Activated naive CD4-positive, alpha-beta T cell treated with anti-CD3 and anti-CD28 coated beads, Interleukin-2, amount 50 U/mL, for 72 hours (primary cell): ENCODE data around the gene PRR12. TPM values are rescaled to one million over a fixed set of nuclear protein-coding genes. Genes with fewer than 3 reads are reported as not detected.
A peak's percentile ranks its signal among the peaks of the same experiment; 100 is the strongest.

Experiments used
- ATAC-seq, 2 donors: fragments of 150-1000 bp; cut with Tn5 transposase; 2 replicates each; pipeline ENCODE4 v1.10.0; 2021; ENCODE audit warnings: mild to moderate bottlenecking in 2 of 2, moderate library complexity in 2 of 2
- DNase-seq, 2 donors: peaks; one replicate each; pipeline ENCODE4 v3.0.0; 2021 to 2022; ENCODE audit warnings: low spot score in 2 of 2
- H3K27ac Mint-ChIP-seq, 2 donors: one replicate each; pipeline ENCODE4 v1.8.0; 2022; ENCODE audit warnings: mild to moderate bottlenecking in 2 of 2, mixed read lengths in 2 of 2
- H3K36me3 Mint-ChIP-seq, 2 donors: one replicate each; pipeline ENCODE4 v1.8.0; 2022; ENCODE audit warnings: mixed read lengths in 2 of 2
- H3K9me3 Mint-ChIP-seq, 2 donors: one replicate each; pipeline ENCODE4 v1.8.0; 2022; ENCODE audit warnings: mixed read lengths in 2 of 2
- total RNA-seq, 2 donors: library from RNA; stranded (reverse); gene quantifications; one replicate each; pipeline ENCODE4 v1.2.3, GENCODE V29; 2022

Gene PRR12
- total RNA-seq: 10 to 100 TPM; 28.9 to 32.9 TPM

- ATAC-seq: peak; percentile 9 to 20
- H3K27ac Mint-ChIP-seq: peak within 1 kb of the TSS; percentile 94
Measured at GRCh38 chr19:49590971-49591730, at the start of gene PRR12. TSS of gene PRR12 (plus strand) at chr19:49591182. CDS start at chr19:49591655, 473 bp downstream.

GRCh38 chr19:49541914-49542313 is 49.1 kb upstream of the PRR12 start:
- H3K9me3 Mint-ChIP-seq: no peaks in the 10 kb centered on the region
- no peak overlapping the region for H3K27ac Mint-ChIP-seq
- H3K36me3 Mint-ChIP-seq: no peaks in the 10 kb centered on the region
- no peak for ATAC-seq
- no peak for DNase-seq

More at GRCh38 chr19:49590971-49591730, at the start of gene PRR12:
- Mint-ChIP-seq H3K36me3 (peaks cover 20 to 26% of the 10 kb centered on the region in 2 donors), H3K9me3 (no peaks in the 10 kb centered on the region)
- DNase-seq: peak; percentile 60 to 76

- DNase-seq: no peak
- Mint-ChIP-seq H3K36me3 (no peaks in the 10 kb centered on the region), H3K9me3 (no peaks in the 10 kb centered on the region), H3K27ac (no peak overlapping the region)
- no peak for ATAC-seq
Measured at GRCh38 chr19:49542446-49542845, 48.5 kb upstream of the PRR12 start.

GRCh38 chr19:49543032-49543431 is 48.0 kb upstream of the PRR12 start:
- ATAC-seq: no peak
- H3K27ac Mint-ChIP-seq: no peak overlapping the region
- no peak for DNase-seq
- H3K9me3 Mint-ChIP-seq: no peaks in the 10 kb centered on the region
- no peaks in the 10 kb centered on the region for H3K36me3 Mint-ChIP-seq

- no peak overlapping the region for H3K27ac Mint-ChIP-seq
- H3K36me3 Mint-ChIP-seq: no peaks in the 10 kb centered on the region
- H3K9me3 Mint-ChIP-seq: no peaks in the 10 kb centered on the region
- no peak for ATAC-seq
- no peak for DNase-seq
Measured at GRCh38 chr19:49544154-49544553, 46.8 kb upstream of the PRR12 start.

GRCh38 chr19:49546825-49547565 is 44.0 kb upstream of the PRR12 start:
- DNase-seq: peak in 1 of 2 donors; percentile 74
- peak; percentile 78 for ATAC-seq
- peaks cover 0 to 6% of the 10 kb centered on the region in 2 donors for H3K36me3 Mint-ChIP-seq
- peak overlapping the region in 1 of 2 donors; percentile 48 for H3K27ac Mint-ChIP-seq
- H3K9me3 Mint-ChIP-seq: no peaks in the 10 kb centered on the region

GRCh38 chr19:49549045-49549444 is 41.9 kb upstream of the PRR12 start:
- peak overlapping the region; percentile 44 to 77 for H3K27ac Mint-ChIP-seq
- peaks cover 0 to 18% of the 10 kb centered on the region in 2 donors for H3K36me3 Mint-ChIP-seq
- DNase-seq: no peak
- ATAC-seq: no peak
- H3K9me3 Mint-ChIP-seq: no peaks in the 10 kb centered on the region

- Mint-ChIP-seq H3K36me3 (peaks cover 0 to 32% of the 10 kb centered on the region in 2 donors), H3K27ac (peak overlapping the region in 1 of 2 donors; percentile 96), H3K9me3 (no peaks in the 10 kb centered on the region)
- DNase-seq (no peak), ATAC-seq (no peak)
Measured at GRCh38 chr19:49551531-49551930, 39.5 kb upstream of the PRR12 start.

- no peaks in the 10 kb centered on the region for H3K9me3 Mint-ChIP-seq
- ATAC-seq (peak in 1 of 2 donors; percentile 43), DNase-seq (no peak)
- peak overlapping the region; percentile 96 to 98 for H3K27ac Mint-ChIP-seq
- peaks cover 6 to 38% of the 10 kb centered on the region in 2 donors for H3K36me3 Mint-ChIP-seq
Measured at GRCh38 chr19:49552749-49553148, 38.2 kb upstream of the PRR12 start.

GRCh38 chr19:49553451-49554271 is 37.3 kb upstream of the PRR12 start:
- peak overlapping the region; percentile 96 to 98 for H3K27ac Mint-ChIP-seq
- no peaks in the 10 kb centered on the region for H3K9me3 Mint-ChIP-seq
- ATAC-seq (peak; percentile 82 to 83), DNase-seq (peak; percentile 59 to 75)
- peaks cover 10 to 42% of the 10 kb centered on the region in 2 donors for H3K36me3 Mint-ChIP-seq

GRCh38 chr19:49554701-49555181 is 36.2 kb upstream of the PRR12 start:
- DNase-seq (peak in 1 of 2 donors; percentile 78), ATAC-seq (peak; percentile 1 to 45)
- peaks cover 21 to 53% of the 10 kb centered on the region in 2 donors for H3K36me3 Mint-ChIP-seq
- H3K27ac Mint-ChIP-seq: peak overlapping the region; percentile 96 to 98
- no peaks in the 10 kb centered on the region for H3K9me3 Mint-ChIP-seq

- H3K27ac Mint-ChIP-seq: peak overlapping the region in 1 of 2 donors; percentile 96
- peaks cover 22 to 61% of the 10 kb centered on the region in 2 donors for H3K36me3 Mint-ChIP-seq
- H3K9me3 Mint-ChIP-seq: no peaks in the 10 kb centered on the region
- ATAC-seq: peak in 1 of 2 donors; percentile 62
- peak in 1 of 2 donors; percentile 71 for DNase-seq
Measured at GRCh38 chr19:49555600-49556411, 35.2 kb upstream of the PRR12 start.

- Mint-ChIP-seq H3K36me3 (peaks cover 22 to 57% of the 10 kb centered on the region in 2 donors), H3K9me3 (no peaks in the 10 kb centered on the region), H3K27ac (peak overlapping the region in 1 of 2 donors; percentile 97)
- DNase-seq: no peak
- peak in 1 of 2 donors; percentile 13 for ATAC-seq
Measured at GRCh38 chr19:49556412-49557398, 34.3 kb upstream of the PRR12 start.

GRCh38 chr19:49557641-49558325 is 33.2 kb upstream of the PRR12 start:
- peak overlapping the region; percentile 5 to 97 for H3K27ac Mint-ChIP-seq
- ATAC-seq (no peak), DNase-seq (no peak)
- H3K36me3 Mint-ChIP-seq: peaks cover 22 to 51% of the 10 kb centered on the region in 2 donors
- no peaks in the 10 kb centered on the region for H3K9me3 Mint-ChIP-seq
